Posterior vena cava (tissue), 2 donors: ENCODE data around the gene SLC22A1. TPM values are rescaled to one million over a fixed set of nuclear protein-coding genes. Genes with fewer than 3 reads are reported as not detected.
"Not testable (repeated sequence)": the region's sequence is repeated elsewhere in the genome, so short reads cannot be mapped to it uniquely, and the experiment has no call there.

Source experiments
- DNase-seq: peaks from one replicate; pipeline ENCODE4 v3.0.0-alpha.2; 2020; ENCODE audit warnings: low spot score
- intact Hi-C, 2 donors: fragments of 100-400 bp; cut with DNase I; formaldehyde crosslinking; loops; one replicate each; pipeline versions ENCODE4 v1.14.1 to v1.14.2; 2022 to 2023
- total RNA-seq, 2 donors: library from RNA; stranded (reverse); fragmentation: NEBNext Ultra II Directional; extraction: Animal tissue kit (Norgen Biotek cat#: 25700); gene quantifications; one replicate each; pipeline ENCODE4 v1.2.1, GENCODE V29; 2021
- donor health status: DM: yes; HTN: yes; CAD: no.
- donor health status: DM: yes; HTN: yes; CAD: no.

SLC22A1 gene
- total RNA-seq, 2 donors from 2014 or later = 1.8 to 1.9 TPM

GRCh38 chr6:160132776-160133338 is 11.2 kb downstream of the SLC22A1 start:
- intact Hi-C loops = loop anchor here in 1 of 2 donors (10.0 kb wide), 1 partner anchor 322 kb away; no protein-coding TSS in a partner anchor
- DNase-seq = no peak

DNA sequence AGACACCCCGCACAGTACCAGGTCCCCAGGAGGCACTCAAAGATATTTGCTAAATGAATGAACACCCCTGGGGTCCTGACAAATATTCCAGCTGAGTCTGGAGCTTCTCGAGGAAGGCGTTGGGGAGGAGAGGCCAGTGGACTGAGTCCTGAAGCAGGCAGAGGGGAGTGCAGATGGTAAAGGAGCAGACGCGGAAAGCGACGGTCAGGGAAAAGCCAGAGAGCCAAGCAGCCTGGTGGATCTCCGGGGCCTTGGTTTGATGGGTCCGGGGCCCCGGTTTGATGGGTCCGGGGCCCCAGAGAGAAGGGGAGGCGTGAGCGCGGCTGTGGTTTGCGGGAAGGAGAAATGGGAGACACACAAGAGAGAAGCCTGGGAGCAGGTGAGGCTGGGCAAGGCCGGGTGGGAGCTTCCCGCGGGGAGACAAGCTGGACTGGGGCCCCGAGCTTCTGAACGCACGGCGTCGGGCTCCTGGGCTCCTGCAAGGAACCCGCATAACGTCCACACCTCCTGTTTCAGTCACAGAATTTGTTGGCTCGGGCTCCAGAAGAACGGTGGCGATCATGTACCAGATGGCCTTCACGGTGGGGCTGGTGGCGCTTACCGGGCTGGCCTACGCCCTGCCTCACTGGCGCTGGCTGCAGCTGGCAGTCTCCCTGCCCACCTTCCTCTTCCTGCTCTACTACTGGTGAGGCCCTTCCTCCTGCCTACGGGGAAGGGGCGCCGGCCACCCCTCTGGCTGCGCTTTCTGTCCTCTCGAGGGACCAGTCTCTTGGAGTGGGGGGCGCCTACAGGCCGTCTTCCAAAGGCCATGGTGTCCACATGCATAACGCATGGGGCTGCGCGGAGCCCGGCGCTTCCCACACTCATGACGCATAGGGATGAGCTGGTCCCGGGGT is 12.1 kb downstream of the SLC22A1 start:
- intact Hi-C loops = loop anchor here in 1 of 2 donors (10.0 kb wide), 1 partner anchor 321 kb away; no protein-coding TSS in a partner anchor
- no peak for DNase-seq

DNA sequence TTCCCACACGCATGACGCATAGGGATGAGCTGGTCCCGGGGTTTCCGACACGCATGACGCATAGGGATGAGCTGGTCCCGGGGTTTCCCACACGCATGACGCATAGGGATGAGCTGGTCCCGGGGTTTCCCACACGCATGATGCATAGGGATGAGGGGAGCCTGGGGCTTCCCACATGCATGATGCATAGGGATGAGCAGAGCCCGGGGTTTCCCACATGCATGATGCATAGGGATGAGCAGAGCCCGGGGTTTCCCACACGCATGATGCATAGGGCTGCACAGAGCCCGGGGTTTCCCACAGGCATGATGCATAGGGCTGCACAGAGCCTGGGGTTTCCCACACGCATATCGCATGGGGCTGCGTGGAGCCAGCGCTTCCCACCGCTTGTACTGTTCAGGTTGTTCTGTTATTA is 12.7 kb downstream of the SLC22A1 start:
- intact Hi-C loops = loop anchor here in 1 of 2 donors (10.0 kb wide), 1 partner anchor 320 kb away; no protein-coding TSS in a partner anchor
- DNase-seq = not testable (repeated sequence)

DNA sequence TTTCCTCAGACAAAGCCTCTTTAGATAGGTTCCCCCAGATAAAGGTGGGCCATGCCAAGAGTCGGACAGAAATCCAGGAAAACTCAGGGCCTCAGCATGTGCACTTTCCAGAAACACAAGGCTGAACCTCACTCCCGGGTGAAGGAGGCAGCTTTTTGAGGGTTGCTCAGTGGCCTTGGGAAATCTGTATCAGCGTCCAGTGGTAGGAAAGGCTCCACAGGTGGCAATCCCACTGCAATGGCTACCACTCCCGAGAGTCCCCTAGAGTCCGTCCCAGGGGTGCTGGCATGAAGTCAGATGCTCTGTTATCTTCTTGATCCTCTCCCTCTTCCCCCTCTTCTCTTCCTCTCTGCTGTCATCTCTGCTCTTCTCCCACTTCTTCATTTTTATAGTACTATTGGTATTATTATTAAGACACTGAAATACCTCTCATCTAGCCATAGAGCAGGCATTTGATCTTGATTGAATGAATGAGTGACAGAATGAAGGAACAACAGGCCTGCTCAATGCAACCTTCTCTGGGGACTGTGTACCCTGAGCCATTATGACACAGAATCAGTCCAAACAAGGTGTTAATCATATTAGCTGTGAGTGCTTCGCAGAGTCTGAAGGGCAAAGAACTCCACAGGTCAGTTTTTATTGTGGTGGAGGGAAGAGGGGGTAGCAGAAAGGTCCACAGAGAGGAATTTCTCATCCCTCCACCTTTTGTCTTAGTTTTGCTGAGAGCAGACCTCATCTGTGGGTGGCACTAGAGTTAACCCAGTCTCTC is 13.3 kb downstream of the SLC22A1 start:
- intact Hi-C loops = loop anchor here (5.0 to 10.0 kb wide), 2 partner anchors 297 to 320 kb away; no protein-coding TSS in a partner anchor
- no peak for DNase-seq

GRCh38 chr6:160135907-160136655 is 14.5 kb downstream of the SLC22A1 start:
- intact Hi-C loops = loop anchor here (5.0 to 10.0 kb wide), 2 partner anchors 296 to 319 kb away; no protein-coding TSS in a partner anchor
- DNase-seq = no peak

GRCh38 chr6:160137130-160137988 is 15.7 kb downstream of the SLC22A1 start:
- DNase-seq = no peak
- intact Hi-C loops = loop anchor here (5.0 to 10.0 kb wide), 2 partner anchors 295 to 317 kb away; no protein-coding TSS in a partner anchor

DNA sequence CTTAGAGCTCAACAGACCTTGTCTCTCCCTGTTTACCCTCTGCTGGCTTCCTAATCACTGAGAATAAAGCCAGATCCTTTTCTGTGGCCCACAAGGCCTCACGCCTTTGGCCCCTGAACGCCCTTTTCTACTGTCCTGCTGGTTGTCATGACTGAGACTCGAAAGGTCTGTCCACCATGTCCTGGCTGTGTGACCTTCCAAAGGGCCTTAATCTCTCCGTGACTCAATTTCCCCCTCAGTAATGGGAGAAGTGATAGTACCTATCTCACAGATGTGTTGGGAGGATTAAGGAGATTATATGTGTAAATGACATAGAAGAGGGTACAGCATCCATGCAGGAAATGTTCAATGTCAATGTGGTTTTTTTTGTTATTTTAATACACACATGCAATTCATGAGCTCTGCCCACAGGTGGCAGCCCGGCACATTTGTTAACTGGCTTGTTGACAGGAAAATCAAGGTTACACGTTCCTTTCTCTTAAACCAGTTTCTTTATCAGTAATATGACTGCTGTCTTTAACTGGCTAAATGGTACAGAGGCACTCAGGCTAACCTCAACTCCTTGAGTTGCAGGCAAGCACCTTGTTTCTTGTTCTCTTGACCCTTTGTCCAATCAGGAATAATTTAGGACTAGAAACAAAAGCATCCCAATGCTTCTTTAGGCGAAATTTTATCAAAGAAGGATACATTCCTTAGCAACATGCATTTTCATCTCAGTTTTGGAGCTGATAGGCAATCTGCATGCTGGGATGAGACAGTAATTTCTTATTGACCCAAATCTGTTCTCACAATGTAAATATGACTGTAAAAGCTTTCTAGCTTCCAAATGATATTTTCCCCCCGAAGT is 16.6 kb downstream of the SLC22A1 start:
- intact Hi-C loops = loop anchor here (2.0 to 10.0 kb wide), 3 partner anchors 294 to 319 kb away; no protein-coding TSS in a partner anchor
- DNase-seq = no peak

- intact Hi-C loops = loop anchor here (2.0 to 10.0 kb wide), 3 partner anchors 293 to 318 kb away; no protein-coding TSS in a partner anchor
- no peak for DNase-seq
Observed at GRCh38 chr6:160138839-160139419, 17.3 kb downstream of the SLC22A1 start.

- intact Hi-C loops = loop anchor here (2.0 to 10.0 kb wide), 3 partner anchors 293 to 317 kb away; no protein-coding TSS in a partner anchor
- DNase-seq = no peak
Observed at GRCh38 chr6:160139420-160139851, 17.8 kb downstream of the SLC22A1 start.

DNA sequence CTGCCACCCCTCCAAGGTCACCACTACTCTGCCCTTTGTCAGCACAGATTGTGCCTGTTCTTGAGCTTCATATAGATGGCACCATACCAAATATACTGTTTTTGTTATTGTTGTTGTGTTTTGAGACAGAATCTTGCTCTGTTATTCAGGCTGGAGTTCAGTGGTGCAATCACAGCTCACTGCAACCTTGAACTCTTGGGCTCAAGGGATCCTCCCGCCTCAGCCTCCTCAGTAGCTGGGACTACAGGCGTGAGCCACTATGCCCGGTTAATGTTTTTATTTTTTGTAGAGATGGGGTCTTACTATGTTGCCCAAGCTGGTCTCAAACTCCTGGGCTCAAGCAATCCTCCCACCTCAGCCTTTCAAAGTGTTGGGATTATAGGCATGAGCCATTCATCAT is 18.9 kb downstream of the SLC22A1 start:
- intact Hi-C loops, DNase-seq: not testable (repeated sequence)

DNA sequence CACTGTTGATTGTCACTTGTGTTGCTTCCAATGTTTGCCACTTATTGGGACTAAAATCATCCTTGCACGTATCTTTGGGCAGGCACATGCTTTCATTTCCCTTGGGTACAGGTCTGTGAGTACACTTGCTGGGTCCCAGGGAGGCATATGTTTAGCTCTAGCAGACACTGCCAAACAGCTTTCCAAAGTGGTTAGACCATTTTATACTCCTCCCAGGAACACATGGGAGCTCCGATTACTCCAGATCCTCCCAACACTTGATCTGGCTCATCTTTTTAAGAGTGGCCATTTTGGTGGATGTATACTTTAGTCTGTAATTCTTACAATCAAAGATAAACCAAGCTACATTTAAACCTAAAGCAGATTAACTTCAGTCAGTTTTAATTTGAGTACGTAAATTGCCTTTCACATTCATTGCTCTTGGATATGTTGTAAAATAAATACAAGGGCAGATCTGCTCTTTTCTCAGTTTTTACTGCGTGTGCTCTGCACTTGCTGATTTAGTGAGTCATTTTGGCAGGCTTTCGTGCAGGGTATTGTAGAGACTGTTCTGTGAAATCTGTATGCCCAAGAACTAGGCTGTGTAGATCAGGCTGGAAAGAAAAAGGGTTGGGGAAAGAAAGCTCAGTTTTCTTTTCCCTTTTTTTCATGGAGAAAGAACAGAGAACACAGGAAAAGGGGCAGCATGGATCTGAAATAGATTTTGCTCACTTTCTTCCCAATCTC is 19.5 kb downstream of the SLC22A1 start:
- intact Hi-C loops = no loop called here
- DNase-seq = no peak

GRCh38 chr6:160142115-160142715 is 20.6 kb downstream of the SLC22A1 start:
- intact Hi-C loops = no loop called here

DNA sequence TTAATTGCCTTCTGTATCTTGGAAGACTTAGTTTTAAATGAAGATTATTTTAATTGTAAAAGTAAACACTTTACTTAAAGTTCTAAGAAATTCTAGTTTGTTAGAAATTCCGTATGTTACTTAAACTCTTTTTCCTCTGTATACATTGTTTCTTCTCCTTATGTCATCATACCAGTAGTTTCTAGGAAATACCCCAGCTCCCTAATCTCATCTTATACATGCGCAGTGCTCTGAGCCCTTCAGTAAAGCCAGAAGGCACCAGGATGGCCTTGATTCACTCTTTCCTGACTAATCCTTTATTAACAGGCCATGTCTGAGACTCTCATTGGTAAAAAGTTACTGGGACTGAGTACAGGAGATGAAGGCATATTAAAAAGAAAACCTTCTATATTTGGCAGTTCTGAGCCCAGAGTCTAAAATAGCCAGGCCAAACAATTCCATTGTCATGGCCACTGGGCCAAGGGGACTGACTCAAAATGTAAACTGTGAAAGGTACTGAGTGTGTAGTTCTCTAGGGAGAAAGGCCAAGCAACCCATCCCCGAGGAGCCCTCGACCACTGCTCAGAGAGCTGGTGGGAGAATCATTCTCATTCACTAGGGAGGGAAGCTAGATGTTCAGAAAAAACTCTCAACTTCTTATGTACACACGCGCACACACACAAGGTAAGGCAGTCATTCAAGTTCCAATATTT is 25.0 kb downstream of the SLC22A1 start:
- no peak for DNase-seq
- intact Hi-C loops = no loop called here

More at GRCh38 chr6:160142115-160142715, 20.6 kb downstream of the SLC22A1 start:
- no peak for DNase-seq

GRCh38 chr6:160147146-160147536 is 25.5 kb downstream of the SLC22A1 start:
- intact Hi-C loops = no loop called here
- DNase-seq = no peak

DNA sequence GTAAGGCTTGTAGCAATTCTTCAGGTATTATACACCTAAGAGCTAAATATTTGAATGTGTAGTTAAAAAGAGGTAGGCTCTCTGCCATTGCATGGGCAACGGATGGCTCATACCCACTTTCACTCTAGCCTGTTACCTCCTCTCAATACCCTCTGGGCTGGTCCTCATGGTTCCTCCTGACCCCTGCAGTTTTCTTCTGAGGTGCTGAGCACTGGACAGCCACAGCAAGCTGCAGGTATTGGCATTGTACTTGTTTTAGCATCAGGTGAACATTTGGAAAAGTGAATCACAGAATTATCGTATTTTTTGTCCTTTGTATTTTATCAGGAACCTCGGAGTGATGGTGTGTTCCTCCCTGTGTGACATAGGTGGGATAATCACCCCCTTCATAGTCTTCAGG is 32.9 kb downstream of the SLC22A1 start:
- intact Hi-C loops = no loop called here
- no peak for DNase-seq
